ENCODE measurements around the gene SUMF2. TPM values are rescaled to one million over a fixed set of nuclear protein-coding genes. Genes with fewer than 3 reads are reported as not detected.
A peak's percentile ranks its signal among the peaks of the same experiment; 100 is the strongest.
"Not testable (repeated sequence)": the region's sequence is repeated elsewhere in the genome, so short reads cannot be mapped to it uniquely, and the experiment has no call there.

The SUMF2 gene
- total RNA-seq, 4 donors from 2014 or later, result 61.2 to 110 (median 86.5) TPM

GRCh38 chr7:56106108-56107073 lies 42.3 kb downstream of the SUMF2 start, which contains the start of gene CHCHD2:
Gene CHCHD2 (minus strand): TSS chr7:56106476. CDS start chr7:56106413, 63 bp downstream.
- no peaks in the 10 kb centered on the region for H3K36me3 ChIP-seq
- H3K9me3 ChIP-seq, result no peaks in the 10 kb centered on the region
- H3K4me3 ChIP-seq, result peak within 1 kb of the TSS; percentile 88 to 91
- peak; percentile 95 to 97 for DNase-seq
- no peak for TF ChIP-seq CTCF (IDR thresholded peaks at IDR 0.05)
- TF ChIP-seq POLR2A (IDR thresholded peaks at IDR 0.05), result peak; percentile 69 to 88
- intact Hi-C loops (cut with DNase I; ENCODE audit: low total_unique reads), result no loop called here
- peak within 1 kb of the TSS; percentile 85 to 91 for H3K27ac ChIP-seq
- H3K27me3 ChIP-seq, result peaks cover 0 to 3% of the 10 kb centered on the region in 2 donors
- H3K4me1 ChIP-seq, result peaks cover 8% of the 10 kb centered on the region in 2 donors

DNA sequence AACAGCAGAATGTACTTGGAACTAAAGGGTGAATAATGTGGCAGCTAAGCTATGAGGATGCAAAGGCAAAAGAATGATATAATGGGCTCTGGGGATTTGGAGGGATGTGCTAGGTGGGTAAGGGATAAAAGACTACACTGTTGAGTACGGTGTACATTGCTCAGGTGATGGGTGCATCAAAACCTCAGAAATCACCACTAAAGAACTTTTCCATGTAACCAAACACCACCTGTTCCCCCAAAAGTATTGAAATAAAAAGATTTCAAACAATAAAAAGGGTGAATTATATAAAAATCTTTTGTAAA lies 43.8 kb downstream of the SUMF2 start:
- Histone ChIP-seq H3K36me3 (no peaks in the 10 kb centered on the region), H3K4me1 (peaks cover 8% of the 10 kb centered on the region in 2 donors), H3K27ac (no peak overlapping the region), H3K4me3 (no peak overlapping the region), H3K9me3 (no peaks in the 10 kb centered on the region), H3K27me3 (peaks cover 0 to 3% of the 10 kb centered on the region in 2 donors)
- intact Hi-C loops (cut with DNase I; ENCODE audit: low total_unique reads), result no loop called here
- TF ChIP-seq POLR2A (IDR thresholded peaks at IDR 0.05) (no peak), CTCF (IDR thresholded peaks at IDR 0.05) (no peak)
- DNase-seq, result no peak

DNA sequence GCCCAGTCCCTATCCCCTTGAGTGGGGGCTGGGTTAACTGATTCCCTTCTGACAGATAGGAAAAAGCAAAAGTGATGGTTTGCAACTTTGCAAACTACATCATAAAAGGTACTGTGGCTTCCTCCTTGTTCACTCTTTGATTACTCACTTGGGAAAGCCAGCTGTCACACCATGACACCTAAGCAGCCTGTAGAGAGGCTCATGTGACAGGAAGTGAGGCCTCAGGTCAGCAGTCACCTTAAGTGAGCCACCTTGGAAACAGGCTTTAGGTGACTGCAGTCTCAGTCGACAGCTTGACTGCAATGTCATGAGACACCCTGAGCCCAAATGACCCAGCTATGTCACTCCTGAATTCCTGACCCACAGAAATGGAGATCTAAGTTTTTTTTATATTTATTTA lies 46.5 kb downstream of the SUMF2 start:
- no peak for DNase-seq
- intact Hi-C loops (cut with DNase I; ENCODE audit: low total_unique reads), result no loop called here
- Histone ChIP-seq H3K4me3 (no peak overlapping the region), H3K27ac (no peak overlapping the region), H3K36me3 (no peaks in the 10 kb centered on the region), H3K4me1 (peaks cover 0 to under 1% of the 10 kb centered on the region in 2 donors), H3K9me3 (no peaks in the 10 kb centered on the region), H3K27me3 (peaks cover 0 to 3% of the 10 kb centered on the region in 2 donors)
- TF ChIP-seq CTCF (IDR thresholded peaks at IDR 0.05) (no peak), POLR2A (IDR thresholded peaks at IDR 0.05) (no peak)

- H3K9me3 ChIP-seq; H3K27ac ChIP-seq; H3K4me1 ChIP-seq; H3K36me3 ChIP-seq; H3K4me3 ChIP-seq; DNase-seq; H3K27me3 ChIP-seq; intact Hi-C loops (cut with DNase I; ENCODE audit: low total_unique reads): not testable (repeated sequence)
Observed at GRCh38 chr7:56112244-56112643, 48.2 kb downstream of the SUMF2 start.

DNA sequence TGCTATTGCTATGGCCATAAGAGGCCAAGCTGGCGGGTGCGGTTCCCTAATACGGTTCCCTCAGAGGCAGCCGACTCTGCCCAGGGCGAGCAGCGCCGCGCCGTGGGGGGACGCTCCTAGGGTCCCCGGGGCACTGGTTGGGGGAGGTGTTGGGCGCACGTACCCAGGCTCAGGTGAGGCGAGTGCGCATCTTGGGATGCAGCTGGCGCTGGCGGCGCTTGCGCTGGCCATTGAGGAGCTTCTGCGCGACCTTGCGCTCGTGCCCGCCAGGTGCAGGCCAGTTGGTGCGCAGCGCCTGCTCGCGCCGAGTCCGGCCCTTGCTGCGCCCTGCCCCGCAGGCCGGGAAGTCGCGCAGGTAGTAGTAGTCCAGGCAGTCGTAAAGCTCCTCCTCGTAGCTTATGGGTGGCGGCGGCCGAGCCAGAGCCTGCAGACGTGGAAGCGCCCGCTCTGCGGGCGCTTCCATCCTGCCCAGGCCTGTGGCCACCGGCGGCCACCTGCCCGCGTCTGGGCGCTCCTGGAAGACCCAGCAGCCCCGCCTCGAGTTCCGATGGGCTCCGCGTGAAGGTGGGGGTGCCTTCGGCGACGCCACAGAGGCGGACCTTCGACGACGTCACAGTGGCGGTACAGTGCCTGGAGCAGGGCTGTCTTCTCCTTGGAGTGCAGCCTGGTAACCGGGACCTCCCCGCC lies 51.9 kb downstream of the SUMF2 start, which contains the start of gene NUPR2:
Gene NUPR2 (minus strand): TSS at position 566 of the 687 bp plus-strand sequence. CDS start 103 bp downstream, at position 463.
- Histone ChIP-seq H3K9me3 (no peaks in the 10 kb centered on the region), H3K36me3 (no peaks in the 10 kb centered on the region), H3K27ac (no peak within 1 kb of the TSS), H3K27me3 (peaks cover 0 to 5% of the 10 kb centered on the region in 2 donors), H3K4me3 (no peak within 1 kb of the TSS), H3K4me1 (peaks cover 0 to 4% of the 10 kb centered on the region in 2 donors)
- TF ChIP-seq POLR2A (IDR thresholded peaks at IDR 0.05), result no peak
- TF ChIP-seq CTCF (IDR thresholded peaks at IDR 0.05), result no peak
- no peak for DNase-seq
- intact Hi-C loops (cut with DNase I; ENCODE audit: low total_unique reads), result no loop called here
